Cardiac septum (tissue), 1 donor: ENCODE results near the gene HLF. TPM values are rescaled to one million over a fixed set of nuclear protein-coding genes. Genes with fewer than 3 reads are reported as not detected.

Source experiments
- DNase-seq: peaks from one replicate; pipeline ENCODE4 v3.0.0-alpha.2; 2020; ENCODE audit warnings: low spot score
- intact Hi-C: fragments of 100-400 bp; cut with DNase I; formaldehyde crosslinking; loops from one replicate; pipeline ENCODE4 v1.14.0; 2022
- total RNA-seq: library from RNA; stranded (reverse); fragmentation: NEBNext Ultra II Directional; extraction: Animal tissue kit (Norgen Biotek cat#: 25700); gene quantifications from one replicate; pipeline ENCODE4 v1.2.1, GENCODE V29; 2021
- donor health status: DM: no; HTN: no; CAD: no.

The HLF gene
- total RNA-seq, 1 donor from 2014 or later, result 9.8 TPM

- intact Hi-C loops, result no loop called here
- no peak for DNase-seq
These were observed 18.2 kb upstream of the HLF start for GRCh38 chr17:55246583-55246982.

- no peak for DNase-seq
- intact Hi-C loops, result no loop called here
These were observed 16.7 kb upstream of the HLF start for GRCh38 chr17:55248077-55248476.

- intact Hi-C loops, result no loop called here
- DNase-seq, result no peak
These were observed 14.9 kb upstream of the HLF start for GRCh38 chr17:55249861-55250260.

GRCh38 chr17:55254375-55254774 lies 10.4 kb upstream of the HLF start:
- intact Hi-C loops, result no loop called here
- no peak for DNase-seq

GRCh38 chr17:55258578-55259135 lies 6.1 kb upstream of the HLF start:
- intact Hi-C loops, result no loop called here

GRCh38 chr17:55259684-55260111 lies 5.1 kb upstream of the HLF start:
- DNase-seq, result no peak
- intact Hi-C loops, result loop anchor here (10.0 kb wide), 1 partner anchor 85 kb away; no protein-coding TSS in a partner anchor

More at GRCh38 chr17:55258578-55259135, 6.1 kb upstream of the HLF start:
- DNase-seq, result no peak

- no peak for DNase-seq
- intact Hi-C loops, result loop anchor here (10.0 kb wide), 1 partner anchor 83 kb away; no protein-coding TSS in a partner anchor
These were observed 3.4 kb upstream of the HLF start for GRCh38 chr17:55261311-55261710.

GRCh38 chr17:55263569-55264277 lies 1.0 kb upstream of the HLF start:
- no peak for DNase-seq
- intact Hi-C loops, result loop anchor here (1.0 to 10.0 kb wide), 2 partner anchors 25 to 81 kb away; no protein-coding TSS in a partner anchor

- DNase-seq, result no peak
- intact Hi-C loops, result loop anchor here (1.0 to 10.0 kb wide), 2 partner anchors 26 to 81 kb away; no protein-coding TSS in a partner anchor
These were observed 499 bp upstream of the HLF start for GRCh38 chr17:55264278-55264644.

- intact Hi-C loops, result loop anchor here (10.0 kb wide), 1 partner anchor 79 kb away; no protein-coding TSS in a partner anchor
- DNase-seq, result no peak
These were observed 706 bp downstream of the HLF start for GRCh38 chr17:55265311-55266021.

GRCh38 chr17:55266051-55266957 lies 1.5 kb downstream of the HLF start:
- DNase-seq, result no peak
- intact Hi-C loops, result loop anchor here (10.0 kb wide), 1 partner anchor 78 kb away; no protein-coding TSS in a partner anchor

GRCh38 chr17:55266958-55267688 lies 2.4 kb downstream of the HLF start:
- intact Hi-C loops, result loop anchor here (10.0 kb wide), 1 partner anchor 78 kb away; no protein-coding TSS in a partner anchor
- DNase-seq, result no peak

GRCh38 chr17:55267777-55268648 lies 3.3 kb downstream of the HLF start:
- intact Hi-C loops, result loop anchor here (10.0 kb wide), 1 partner anchor 77 kb away; no protein-coding TSS in a partner anchor
- DNase-seq, result no peak

- DNase-seq, result no peak
- intact Hi-C loops, result loop anchor here (10.0 kb wide), 1 partner anchor 76 kb away; no protein-coding TSS in a partner anchor
These were observed 4.1 kb downstream of the HLF start for GRCh38 chr17:55268649-55269480.

- no peak for DNase-seq
- intact Hi-C loops, result loop anchor here (10.0 kb wide), 1 partner anchor 75 kb away; no protein-coding TSS in a partner anchor
These were observed 5.1 kb downstream of the HLF start for GRCh38 chr17:55269894-55270293.

- DNase-seq, result no peak
- intact Hi-C loops, result no loop called here
These were observed 6.4 kb downstream of the HLF start for GRCh38 chr17:55271223-55271571.
